GM10266 (cell line): ENCODE measurements around the gene NDUFA6.

ENCODE experiments used
- DNase-seq: peaks from one replicate; pipeline ENCODE4 v3.0.0; 2012; ENCODE audit errors: extremely low spot score
- TF ChIP-seq, protein P1 (sequence below): IDR thresholded peaks from 2 replicates; pipeline ENCODE4 v1.5.1; 2012; ENCODE audit warnings: mild to moderate bottlenecking, low read depth; ENCODE audit not compliant: control insufficient read depth, insufficient read depth; ENCODE audit errors: missing control alignments

The NDUFA6 gene

DNA sequence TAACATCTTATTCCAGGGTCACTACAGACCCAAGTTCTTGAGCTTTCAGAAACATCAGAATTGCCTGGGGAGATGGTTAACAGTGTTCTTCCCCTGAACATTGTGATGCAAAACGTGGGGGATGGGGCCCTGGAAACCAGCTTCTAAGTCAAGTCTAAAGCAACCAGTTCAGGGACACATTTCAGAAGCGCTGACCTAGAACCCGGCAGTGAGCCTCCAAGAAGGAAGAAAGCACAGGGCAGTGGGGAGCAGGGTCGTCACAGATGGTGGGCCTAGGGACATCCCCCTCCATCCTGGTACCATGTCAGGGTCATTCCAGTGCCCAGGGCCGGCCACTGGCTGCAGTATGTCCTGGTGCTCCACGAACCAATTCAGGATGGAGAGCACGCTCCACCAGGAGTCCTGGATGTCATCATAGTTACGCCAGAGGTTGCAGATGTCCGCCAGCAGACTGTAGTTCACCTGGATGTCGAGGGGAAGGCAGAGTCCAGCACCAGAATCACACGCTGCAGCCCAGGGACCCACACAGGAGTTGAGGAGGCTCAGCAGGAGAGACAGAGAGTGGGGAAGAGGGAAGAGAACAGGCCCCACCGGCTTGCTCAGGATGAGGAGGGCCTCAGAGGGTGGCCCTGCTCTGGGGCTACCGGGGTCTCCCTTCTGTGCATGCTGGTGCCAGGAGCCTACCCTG, 25.0 kb downstream of the NDUFA6 start:
- DNase-seq: no peak
- TF ChIP-seq, protein P1, sequence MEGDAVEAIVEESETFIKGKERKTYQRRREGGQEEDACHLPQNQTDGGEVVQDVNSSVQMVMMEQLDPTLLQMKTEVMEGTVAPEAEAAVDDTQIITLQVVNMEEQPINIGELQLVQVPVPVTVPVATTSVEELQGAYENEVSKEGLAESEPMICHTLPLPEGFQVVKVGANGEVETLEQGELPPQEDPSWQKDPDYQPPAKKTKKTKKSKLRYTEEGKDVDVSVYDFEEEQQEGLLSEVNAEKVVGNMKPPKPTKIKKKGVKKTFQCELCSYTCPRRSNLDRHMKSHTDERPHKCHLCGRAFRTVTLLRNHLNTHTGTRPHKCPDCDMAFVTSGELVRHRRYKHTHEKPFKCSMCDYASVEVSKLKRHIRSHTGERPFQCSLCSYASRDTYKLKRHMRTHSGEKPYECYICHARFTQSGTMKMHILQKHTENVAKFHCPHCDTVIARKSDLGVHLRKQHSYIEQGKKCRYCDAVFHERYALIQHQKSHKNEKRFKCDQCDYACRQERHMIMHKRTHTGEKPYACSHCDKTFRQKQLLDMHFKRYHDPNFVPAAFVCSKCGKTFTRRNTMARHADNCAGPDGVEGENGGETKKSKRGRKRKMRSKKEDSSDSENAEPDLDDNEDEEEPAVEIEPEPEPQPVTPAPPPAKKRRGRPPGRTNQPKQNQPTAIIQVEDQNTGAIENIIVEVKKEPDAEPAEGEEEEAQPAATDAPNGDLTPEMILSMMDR: no peak

DNA sequence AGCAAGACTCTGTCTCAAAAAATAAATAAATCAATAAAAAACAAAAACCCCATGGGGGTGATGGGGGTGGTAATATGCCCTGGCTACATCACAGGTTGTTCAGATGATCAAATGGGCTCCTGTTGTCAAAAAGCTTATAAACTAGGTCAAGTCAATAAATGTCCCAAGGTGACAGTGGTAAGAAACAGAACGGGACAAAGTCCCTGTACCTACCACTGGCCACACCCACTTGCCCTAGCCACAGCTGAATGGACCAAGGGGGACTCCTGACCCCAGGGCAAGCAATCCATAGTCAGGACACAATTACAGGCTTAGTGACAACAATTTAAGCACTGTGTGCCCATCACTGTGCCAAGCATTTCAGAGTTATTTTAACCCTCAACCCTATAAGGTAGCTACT, 25.9 kb downstream of the NDUFA6 start:
- DNase-seq: no peak
- TF ChIP-seq, protein P1: no peak

DNA sequence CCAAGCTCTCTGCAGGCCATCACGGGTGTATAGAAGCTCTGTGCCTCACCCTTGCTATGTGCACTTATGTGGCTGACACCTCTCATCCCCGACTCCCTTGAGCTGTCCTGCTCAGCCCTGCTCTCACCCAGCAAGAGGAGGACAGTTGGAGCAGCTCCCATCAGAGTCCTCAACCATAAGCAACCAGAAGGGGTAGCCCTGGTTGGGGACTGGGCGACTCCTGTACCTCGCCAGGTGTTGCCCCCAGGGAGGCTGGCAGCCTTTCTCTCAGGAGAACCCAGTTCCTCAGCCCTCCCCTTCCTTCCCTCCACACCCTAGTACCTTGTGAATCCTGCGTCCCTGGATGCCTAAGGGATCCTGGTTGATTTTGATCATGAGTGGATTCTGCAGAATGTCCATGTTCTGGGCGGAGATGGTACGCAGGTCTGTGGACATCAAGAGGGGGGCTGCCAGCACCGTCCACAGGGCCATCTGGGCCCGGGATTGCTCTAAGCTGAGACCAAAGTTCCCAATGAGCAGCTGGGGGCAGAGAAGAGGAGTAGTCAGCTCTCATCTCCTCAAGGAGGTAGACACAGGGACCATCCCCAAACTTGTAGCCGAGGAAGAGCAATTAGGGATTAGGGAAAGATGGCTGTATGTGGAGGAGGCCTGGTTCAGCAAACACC, 27.9 kb downstream of the NDUFA6 start:
- no peak for DNase-seq
- TF ChIP-seq, protein P1: no peak

DNA sequence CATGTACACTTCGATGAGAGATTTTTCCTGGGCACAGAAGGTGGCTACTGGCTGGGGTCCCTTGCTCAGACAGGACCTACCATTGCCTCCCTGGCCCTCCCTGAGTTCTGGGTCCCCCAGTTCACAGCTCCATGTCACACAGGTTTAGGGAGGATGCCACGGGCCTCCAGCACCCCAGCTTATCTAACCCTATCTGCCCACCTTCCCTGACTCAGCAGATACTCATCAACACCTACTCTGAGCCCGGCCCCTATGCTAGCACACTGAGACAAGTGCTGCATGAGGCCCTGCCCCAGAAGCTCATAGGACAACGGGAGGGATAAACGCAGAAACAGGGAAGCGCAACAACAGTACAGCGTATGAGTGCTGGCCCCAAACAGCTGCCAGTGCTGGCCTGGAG, 29.5 kb downstream of the NDUFA6 start:
- no peak for DNase-seq
- TF ChIP-seq, protein P1: no peak

DNA sequence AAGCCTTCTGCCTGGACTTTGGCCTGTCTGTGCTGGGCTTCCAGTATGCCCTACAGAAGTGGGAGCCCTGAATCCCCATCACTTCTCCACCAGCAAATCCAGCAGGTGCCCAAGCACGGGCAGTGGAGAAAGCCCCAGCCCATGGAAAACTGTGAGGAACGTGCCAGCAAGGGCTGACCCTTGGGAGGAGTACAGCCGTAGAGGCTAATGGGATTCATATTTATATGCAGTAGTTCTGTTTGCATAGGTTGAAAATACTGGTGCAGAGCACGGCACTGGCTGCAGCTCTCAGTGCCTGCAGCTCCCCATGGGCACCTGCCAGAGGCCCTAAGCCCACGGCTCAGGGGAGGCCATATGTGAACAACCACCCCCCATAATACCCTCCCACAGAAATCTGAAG, 30.1 kb downstream of the NDUFA6 start:
- no peak for DNase-seq
- TF ChIP-seq, protein P1: no peak

DNA sequence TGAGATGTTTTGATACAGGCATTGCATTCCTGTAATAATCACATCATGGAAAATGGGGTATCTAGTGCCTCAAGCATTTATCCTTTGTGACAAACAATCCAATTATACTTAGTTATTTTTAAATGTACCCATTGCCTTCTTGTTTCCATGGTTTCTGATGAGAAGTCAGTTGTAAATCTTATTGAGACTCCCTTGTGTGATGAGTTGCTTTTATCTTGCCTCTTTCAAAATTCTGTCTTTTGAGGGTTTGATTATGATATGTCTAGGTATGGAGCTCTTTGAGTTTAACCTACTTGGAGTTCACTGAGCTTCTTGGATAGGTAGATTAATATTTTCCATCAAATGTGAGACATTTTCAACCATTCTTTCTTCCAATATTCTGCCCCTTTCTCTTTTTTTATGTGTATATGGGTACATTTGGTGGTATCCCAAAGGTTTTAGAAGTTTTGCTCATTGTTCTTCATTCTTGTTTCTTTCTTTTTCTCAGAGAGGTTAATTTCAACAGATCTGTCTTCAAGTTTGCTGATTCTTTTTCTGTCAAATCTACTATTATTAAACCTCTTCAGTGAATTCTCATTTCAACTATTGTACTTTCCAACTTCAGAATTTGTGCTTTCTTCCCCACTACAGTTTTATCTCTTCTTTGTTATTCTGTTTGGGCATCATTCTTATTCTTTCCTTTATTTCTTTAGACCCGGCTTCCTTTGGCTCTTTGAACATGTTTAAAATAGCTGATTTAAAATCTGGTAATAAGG, 33.6 kb downstream of the NDUFA6 start:
- no peak for DNase-seq
- TF ChIP-seq, protein P1: no peak

DNA sequence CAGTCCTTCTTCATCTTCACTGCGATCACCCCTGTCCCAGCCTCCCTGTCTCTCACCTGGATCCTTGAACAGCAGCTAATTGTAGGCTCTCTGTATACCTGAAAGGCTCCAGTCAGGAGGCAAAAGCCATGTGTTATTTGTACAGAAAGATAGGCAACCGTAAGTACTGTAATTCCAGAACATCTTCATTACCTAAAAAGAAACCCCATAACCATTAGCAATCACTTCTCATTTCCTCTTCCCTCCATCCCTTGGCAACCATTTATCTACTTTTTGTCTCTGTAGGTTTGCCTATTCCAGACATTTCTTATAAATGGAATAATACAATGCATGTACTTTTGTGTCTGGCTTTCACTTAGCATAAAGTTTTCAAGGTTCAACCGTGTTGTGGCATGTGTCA, 37.8 kb downstream of the NDUFA6 start:
- DNase-seq: no peak

More for the DNA sequence above, 37.8 kb downstream of the NDUFA6 start:
- TF ChIP-seq, protein P1: no peak
